Endothelial cell of umbilical vein (primary cell): ENCODE data around the gene PLXNC1. TPM values are rescaled to one million over a fixed set of nuclear protein-coding genes. Genes with fewer than 3 reads are reported as not detected.

Experiments used
- BruUV-seq: library from RNA; stranded (reverse); fragments of 400-500 nt; replicated peaks from 2 replicates; lab custom pipeline; 2021; lab: Mats Ljungman, UMichigan
- CTCF ChIA-PET: fragments of 300-600, 350-600 bp; sonication (Branson Sonifier 250); formaldehyde crosslinking; loops from one replicate; lab custom pipeline; 2021; ENCODE audit warnings: antibody characterized with exemption, inconsistent platforms; lab: Charles Lee
- POLR2A ChIA-PET: fragments of 300-600, 350-600 bp; sonication (Branson Sonifier 250); formaldehyde crosslinking; loops from one replicate; lab custom pipeline; 2021; ENCODE audit warnings: antibody characterized with exemption, inconsistent platforms; lab: Charles Lee
- DNase-seq: peaks from one replicate; pipeline ENCODE4 v3.0.0-alpha.2; 2011; ENCODE audit warnings: low read depth, low spot score
- FAIRE-seq: peaks from 2 replicates; lab custom pipeline; 2011; peaks lifted over from hg19 to GRCh38; lab: Jason Lieb, UNC
- H2AFZ ChIP-seq: 2 replicates; pipeline ENCODE4 v1.6.0; 2012; ENCODE audit warnings: low read depth, low read length, control low read depth, inconsistent platforms
- H3K27ac ChIP-seq: 2 replicates; pipeline ENCODE4 v1.5.1; 2011; ENCODE audit warnings: low read depth, mild to moderate bottlenecking, control low read depth, low read length, moderate library complexity; ENCODE audit not compliant: insufficient read depth
- H3K27me3 ChIP-seq, 2 experiments: 2 replicates each; pipeline versions ENCODE4 v1.6.0 to v1.6.1; 2011; ENCODE audit warnings: low read length in 2 of 2, mixed read lengths in 1 of 2; ENCODE audit not compliant: control insufficient read depth in 2 of 2, insufficient read depth in 2 of 2
- H3K36me3 ChIP-seq, 2 experiments: 2 replicates in 1 of 2; 3 replicates in 1 of 2; pipeline ENCODE4 v1.5.1; 2011; ENCODE audit warnings: low read length in 2 of 2, mild to moderate bottlenecking in 1 of 2, moderate library complexity in 1 of 2; ENCODE audit not compliant: control insufficient read depth in 2 of 2, insufficient read depth in 2 of 2; ENCODE audit errors: extremely low read depth in 1 of 2
- H3K4me1 ChIP-seq: 3 replicates; pipeline ENCODE4 v1.5.1; 2011; ENCODE audit warnings: mild to moderate bottlenecking, low read length; ENCODE audit not compliant: control insufficient read depth, insufficient read depth; ENCODE audit errors: extremely low read depth
- H3K4me2 ChIP-seq: 2 replicates; pipeline ENCODE4 v1.6.1; 2011; ENCODE audit warnings: low read length, control low read depth, mixed read lengths; ENCODE audit not compliant: insufficient read depth
- H3K4me3 ChIP-seq, 3 experiments: fragments of 200-600 bp in 1 of 3; sonication (generic), shearing (Covaris generic) in 1 of 3; replicated peaks in 1 of 3; 2 replicates each; pipeline ENCODE4 v1.5.1; 2011 to 2016; ENCODE audit warnings: control low read depth in 3 of 3, low read length in 3 of 3, mild to moderate bottlenecking in 2 of 3, inconsistent platforms in 1 of 3, low read depth in 1 of 3, moderate library complexity in 1 of 3; ENCODE audit not compliant: insufficient read depth in 1 of 3
- H3K79me2 ChIP-seq: 2 replicates; pipeline ENCODE4 v1.6.0; 2012; ENCODE audit warnings: low read length, inconsistent platforms; ENCODE audit not compliant: control insufficient read depth, insufficient read depth
- H3K9ac ChIP-seq: replicated peaks from 2 replicates; pipeline ENCODE3; 2011; ENCODE audit warnings: low read length, control low read depth; ENCODE audit not compliant: insufficient read depth; ENCODE audit errors: extremely low read depth
- H3K9me1 ChIP-seq: replicated peaks from 3 replicates; pipeline ENCODE4 v1.6.0; 2011; ENCODE audit warnings: mild to moderate bottlenecking, low read length; ENCODE audit not compliant: control insufficient read depth, insufficient read depth; ENCODE audit errors: extremely low read depth
- H3K9me3 ChIP-seq: replicated peaks from 2 replicates; pipeline ENCODE4 v1.5.1; 2012; ENCODE audit warnings: low read length, inconsistent platforms; ENCODE audit not compliant: control insufficient read depth, insufficient read depth
- H4K20me1 ChIP-seq: replicated peaks from 2 replicates; pipeline ENCODE3; 2011; ENCODE audit warnings: mild to moderate bottlenecking, low read length; ENCODE audit not compliant: control insufficient read depth, insufficient read depth; ENCODE audit errors: extremely low read depth
- EZH2 ChIP-seq: IDR thresholded peaks from 2 replicates; pipeline ENCODE4 v1.6.1; 2012; ENCODE audit warnings: borderline replicate concordance, low read depth, mild to moderate bottlenecking, moderate library complexity, low read length, inconsistent platforms; ENCODE audit not compliant: severe bottlenecking
- FOS ChIP-seq: IDR thresholded peaks from 2 replicates; pipeline ENCODE4 v1.6.1; 2011; ENCODE audit warnings: mild to moderate bottlenecking, low read length, moderate library complexity, borderline replicate concordance; ENCODE audit not compliant: insufficient read depth
- GATA2 ChIP-seq: IDR thresholded peaks from 2 replicates; pipeline ENCODE4 v1.7.0; 2011; ENCODE audit warnings: low read depth, mild to moderate bottlenecking, moderate library complexity, mixed read lengths, low read length; ENCODE audit not compliant: insufficient read length, insufficient read depth
- JUN ChIP-seq: IDR thresholded peaks from 2 replicates; pipeline ENCODE4 v1.6.1; 2011; ENCODE audit warnings: borderline replicate concordance, low read depth; ENCODE audit not compliant: insufficient read length, insufficient read depth
- MAX ChIP-seq: IDR thresholded peaks from 2 replicates; pipeline ENCODE4 v1.6.1; 2011; ENCODE audit not compliant: insufficient read depth, insufficient read length
- MYC ChIP-seq: IDR thresholded peaks from one replicate; pipeline ENCODE4 v1.6.1; 2011; ENCODE audit warnings: mild to moderate bottlenecking, low read depth, low read length
- POLR2A ChIP-seq: IDR thresholded peaks from 2 replicates; pipeline ENCODE4 v1.6.1; 2012; ENCODE audit warnings: low read depth, mild to moderate bottlenecking, control low read depth, low read length
- POLR2AphosphoS5 ChIP-seq: IDR thresholded peaks from 2 replicates; pipeline ENCODE4 v1.6.1; 2012; ENCODE audit warnings: low read depth, mild to moderate bottlenecking, control low read depth, low read length, moderate library complexity; ENCODE audit not compliant: insufficient read depth
- dilution Hi-C: fragments of 300-500 bp; cut with MboI; formaldehyde crosslinking; loops from one replicate; pipeline ENCODE4 v1.15.0; 2019; ENCODE audit warnings: low sequenced_read_pairs; ENCODE audit not compliant: extremely low pct_ligation_motif_present
- intact Hi-C: fragments of 100-400 bp; cut with micrococcal nuclease; formaldehyde crosslinking; loops from one replicate; pipeline ENCODE4 v1.10.0; 2022
- polyA plus RNA-seq, 4 experiments: library from polyadenylated mRNA; depleted of rRNA in 3 of 4; stranded (reverse) in 3 of 4; unstranded in 1 of 4; fragments of >200 nt; gene quantifications; 2 replicates each; pipeline versions ENCODE4 v1.2.1 to v1.2.3, GENCODE V29; 2011 to 2012; ENCODE audit warnings: missing spikeins in 1 of 4
- total RNA-seq: library from RNA; stranded (reverse); gene quantifications from 2 replicates; pipeline ENCODE4 v1.2.3, GENCODE V29; 2021
- TF ChIP-seq, protein P1 (sequence below), 2 donors: IDR thresholded peaks; 1 replicate in 1 of 2; 2 replicates in 1 of 2; pipeline ENCODE4 v1.5.1; 2011; ENCODE audit warnings: low read length in 2 of 2, mild to moderate bottlenecking in 2 of 2, moderate library complexity in 2 of 2, control low read depth in 1 of 2, inconsistent platforms in 1 of 2, low read depth in 1 of 2; ENCODE audit not compliant: insufficient read depth in 1 of 2; ENCODE audit errors: extremely low read depth in 1 of 2

Gene PLXNC1
- total and polyA plus RNA-seq, 2 donors (not counting 3 experiments of a cell fraction or from before 2014, with no cell fraction given): 0.04 TPM; not detected in 1

DNA sequence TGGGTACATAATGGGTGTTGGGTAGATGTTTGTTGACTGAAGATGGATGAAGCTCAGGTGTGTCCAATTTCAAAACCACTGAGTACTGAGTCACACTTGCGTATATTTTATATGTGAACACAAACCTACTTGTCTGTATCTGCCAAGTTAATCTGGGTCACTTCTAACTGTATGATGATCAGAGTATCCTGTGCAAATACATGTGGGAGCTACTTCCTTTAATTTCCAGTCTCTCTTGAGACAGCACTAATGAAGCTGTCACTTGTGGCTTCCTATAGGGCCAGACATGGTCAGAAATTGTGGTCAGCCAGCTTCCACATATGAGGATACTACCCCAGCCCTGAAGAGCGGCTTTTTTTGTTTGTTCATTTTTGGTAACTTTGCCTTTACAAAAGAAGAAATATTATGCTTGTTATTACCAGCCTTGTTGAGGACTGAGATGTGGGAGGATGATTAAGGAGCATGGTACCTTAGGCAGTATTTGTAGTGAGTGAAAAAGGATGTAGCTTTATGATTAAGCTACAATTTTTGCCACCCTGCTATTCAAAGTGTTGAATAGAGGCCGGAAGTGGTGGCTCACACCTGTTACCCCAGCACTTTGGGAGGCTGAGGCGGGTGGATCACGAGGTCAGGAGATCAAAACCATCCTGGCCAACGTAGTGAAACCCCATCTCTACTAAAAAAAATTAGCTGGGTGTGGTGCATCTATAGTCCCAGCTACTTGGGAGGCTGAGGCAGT is 32.4 kb downstream of the PLXNC1 start:
- Histone ChIP-seq H3K9me1 (no peaks in the 10 kb centered on the region), H3K36me3 (no peaks in the 10 kb centered on the region), H3K9ac (no peak overlapping the region), H3K4me1 (no peaks in the 10 kb centered on the region), H4K20me1 (no peaks in the 10 kb centered on the region), H2AFZ (no peak overlapping the region), H3K4me2 (no peak overlapping the region), H3K27ac (no peak overlapping the region), H3K27me3 (peaks cover 2 to 5% of the 10 kb centered on the region in 2 experiments), H3K9me3 (no peaks in the 10 kb centered on the region), H3K4me3 (no peak overlapping the region), H3K79me2 (no peaks in the 10 kb centered on the region)
- CTCF ChIA-PET: interaction anchor here (0.9 to 1.0 kb wide), 2 partner anchors 19 to 253 kb away, joined by 3 read pairs; no protein-coding TSS in a partner anchor
- TF ChIP-seq FOS: no peak
- TF ChIP-seq EZH2: no peak
- TF ChIP-seq JUN: no peak
- no peak for TF ChIP-seq MYC
- no peak for TF ChIP-seq POLR2A
- TF ChIP-seq MAX: no peak
- TF ChIP-seq POLR2AphosphoS5: no peak
- TF ChIP-seq, protein P1, sequence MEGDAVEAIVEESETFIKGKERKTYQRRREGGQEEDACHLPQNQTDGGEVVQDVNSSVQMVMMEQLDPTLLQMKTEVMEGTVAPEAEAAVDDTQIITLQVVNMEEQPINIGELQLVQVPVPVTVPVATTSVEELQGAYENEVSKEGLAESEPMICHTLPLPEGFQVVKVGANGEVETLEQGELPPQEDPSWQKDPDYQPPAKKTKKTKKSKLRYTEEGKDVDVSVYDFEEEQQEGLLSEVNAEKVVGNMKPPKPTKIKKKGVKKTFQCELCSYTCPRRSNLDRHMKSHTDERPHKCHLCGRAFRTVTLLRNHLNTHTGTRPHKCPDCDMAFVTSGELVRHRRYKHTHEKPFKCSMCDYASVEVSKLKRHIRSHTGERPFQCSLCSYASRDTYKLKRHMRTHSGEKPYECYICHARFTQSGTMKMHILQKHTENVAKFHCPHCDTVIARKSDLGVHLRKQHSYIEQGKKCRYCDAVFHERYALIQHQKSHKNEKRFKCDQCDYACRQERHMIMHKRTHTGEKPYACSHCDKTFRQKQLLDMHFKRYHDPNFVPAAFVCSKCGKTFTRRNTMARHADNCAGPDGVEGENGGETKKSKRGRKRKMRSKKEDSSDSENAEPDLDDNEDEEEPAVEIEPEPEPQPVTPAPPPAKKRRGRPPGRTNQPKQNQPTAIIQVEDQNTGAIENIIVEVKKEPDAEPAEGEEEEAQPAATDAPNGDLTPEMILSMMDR (IDR thresholded peaks at IDR 0.05; ENCODE audit: extremely low read depth in 1 of 2, insufficient read depth in 1 of 2, low read depth in 1 of 2, low read length in 2 of 2): no peak
- no peak for TF ChIP-seq GATA2
- no TSS peak for BruUV-seq
- dilution Hi-C loops: no loop called here
- DNase-seq (no peak), FAIRE-seq (no peak)
- intact Hi-C loops: no loop called here
- POLR2A ChIA-PET: no interaction called here
